Measurements from ENCODE around the gene TCEA2. TPM values are rescaled to one million over a fixed set of nuclear protein-coding genes. Genes with fewer than 3 reads are reported as not detected.

Gene TCEA2
- total and polyA plus RNA-seq, 9 of the 15 experiments (the other 6 are each of a cell fraction or from before 2014, with no cell fraction given) = 1.4 to 28.7 (median 5.4) TPM

DNA sequence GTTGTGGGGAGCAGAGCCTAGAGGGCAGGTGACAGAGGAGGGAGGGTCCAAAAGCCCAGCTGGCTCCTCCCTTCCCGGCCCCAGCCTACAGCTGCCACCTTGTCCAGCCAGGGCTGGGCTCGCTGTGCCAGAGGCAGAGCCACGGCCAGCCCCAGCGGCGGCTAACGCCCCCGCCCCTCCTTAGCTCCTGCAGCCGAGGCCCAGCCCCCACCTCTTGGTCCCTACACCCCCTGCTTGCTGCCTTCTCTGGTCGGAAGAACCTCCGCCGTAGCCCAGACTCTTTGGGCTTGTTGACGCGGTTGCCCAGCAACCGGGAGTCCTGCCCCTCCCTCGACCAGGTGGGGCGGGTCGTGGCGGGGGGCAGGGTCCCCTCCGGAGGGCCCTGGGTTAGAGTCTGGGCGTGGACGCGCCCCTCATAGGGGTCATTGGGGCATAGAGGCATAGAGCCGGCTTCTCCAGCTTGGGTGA, 21.7 kb downstream of the TCEA2 start:
- no peak for ATAC-seq
- peaks cover 3% of the 10 kb centered on the region; the same call in 1 of the 2 replicates for H4K20me1 ChIP-seq (replicated peaks; ENCODE audit: control insufficient read depth, insufficient read depth, low read length)
- no peaks in the 10 kb centered on the region for H3K36me3 ChIP-seq (ENCODE audit: control insufficient read depth, insufficient read depth, low read length)
- ChIA-PET POLR2A (interaction anchor here (0.5 to 1.4 kb wide), 2 partner anchors 12 to 468 kb away, joined by 3 read pairs; no protein-coding TSS in a partner anchor), CTCF (ENCODE audit: low intra/inter-chr PET ratio) (no interaction called here)
- 9% methylated on average over 13 of the region's 23 CpGs for WGBS (ENCODE audit: insufficient coverage, low coverage, missing lambda C conversion rate)
- intact Hi-C loops (cut with micrococcal nuclease) (no loop called here), in situ Hi-C loops (cut with MboI) (no loop called here)
- no peak for DNase-seq (ENCODE audit: extremely low read depth in 1 of 4, low spot score in 3 of 4)
- H3K9me1 ChIP-seq (ENCODE audit: control insufficient read depth, insufficient read depth, low read length) = no peaks in the 10 kb centered on the region
- H3K27ac ChIP-seq (ENCODE audit: extremely low read depth, low read depth, low read length) = no peak overlapping the region
- H2AFZ ChIP-seq (ENCODE audit: low read depth, low read length) = no peak overlapping the region
- H3K27me3 ChIP-seq (ENCODE audit: control insufficient read depth in 2 of 2, insufficient read depth in 2 of 2, low read length in 2 of 2) = peaks cover 6 to 37% of the 10 kb centered on the region in 2 experiments; a peak in 4 of 5 replicates
- no peaks in the 10 kb centered on the region for H3K79me2 ChIP-seq (ENCODE audit: control insufficient read depth, insufficient read depth, low read length)
- H3K4me3 ChIP-seq = no peak overlapping the region
- H3K4me2 ChIP-seq (ENCODE audit: insufficient read depth, low read length) = no peak overlapping the region
- H3K9me3 ChIP-seq (replicated peaks; ENCODE audit: control insufficient read depth, insufficient read depth, low read depth, low read length) = peaks cover 2% of the 10 kb centered on the region; the same call in 1 of the 2 replicates
- no TSS peak for BruUV-seq (replicated peaks)
- no peak for FAIRE-seq
- TF ChIP-seq SMAD2 (IDR thresholded peaks at IDR 0.05; ENCODE audit: low read depth, low read length) (no peak), ZNF165 (CRISPR knock-in tag; IDR thresholded peaks at IDR 0.05; ENCODE audit: borderline replicate concordance) (no peak), HMGN3 (IDR thresholded peaks at IDR 0.05; ENCODE audit: borderline replicate concordance, extremely low read depth, insufficient read length, low read depth, low read length) (no peak), ZNF76 (CRISPR knock-in tag; IDR thresholded peaks at IDR 0.05; ENCODE audit: borderline replicate concordance) (no peak), IFI16 (CRISPR knock-in tag; IDR thresholded peaks at IDR 0.05) (no peak), RFX1 (IDR thresholded peaks at IDR 0.05) (peak; percentile 72), VEZF1 (CRISPR knock-in tag; IDR thresholded peaks at IDR 0.05) (0 out of 2 replicates have a peak, but pooled peaks have one; percentile 19), GMEB1 (CRISPR knock-in tag; IDR thresholded peaks at IDR 0.05) (no peak), FOXJ3 (CRISPR knock-in tag; IDR thresholded peaks at IDR 0.05) (peak; percentile 66), ZBTB1 (CRISPR knock-in tag; IDR thresholded peaks at IDR 0.05; ENCODE audit: borderline replicate concordance, low read depth) (no peak), ZBTB7A (IDR thresholded peaks at IDR 0.05; ENCODE audit: borderline replicate concordance, control insufficient read depth, low read depth, low read length) (peak; percentile 33; the same call in 1 of the 2 replicates), SMAD3 (CRISPR knock-in tag; conservative IDR thresholded peaks at IDR 0.05) (no peak)
- H3K9ac ChIP-seq (ENCODE audit: insufficient read depth in 1 of 2, low read depth in 2 of 2, low read length in 2 of 2) = peak overlapping the region in 1 of 2 experiments; percentile 35; a peak in 1 of 4 replicates
- peaks cover 3 to 55% of the 10 kb centered on the region in 2 experiments; a peak in 3 of 5 replicates for H3K4me1 ChIP-seq (replicated peaks in 1 of 2; ENCODE audit: control insufficient read depth in 2 of 2, insufficient read depth in 2 of 2, low read length in 2 of 2)
